ENCODE measurements around the gene IGFL2. TPM values are rescaled to one million over a fixed set of nuclear protein-coding genes. Genes with fewer than 3 reads are reported as not detected.
A peak's percentile ranks its signal among the peaks of the same experiment; 100 is the strongest.

The IGFL2 gene
- total and polyA plus RNA-seq, 9 of the 15 experiments (the other 6 are each of a cell fraction or from before 2014, with no cell fraction given) = 0.42 to 1.7 (median 0.75) TPM; not detected in 2

- TF ChIP-seq BRD9 (IDR thresholded peaks at IDR 0.05; ENCODE audit: low read depth, partially characterized antibody) (no peak), POLR2AphosphoS2 (IDR thresholded peaks at IDR 0.05; ENCODE audit: low read length) (no peak), KLF1 (tag; IDR thresholded peaks at IDR 0.05) (peak; percentile 77; the same call in 1 of the 2 replicates), FOXK2 (conservative IDR thresholded peaks at IDR 0.05 in 1 of 2, IDR thresholded peaks at IDR 0.05 in 1 of 2; ENCODE audit: low read depth in 2 of 2) (peak; percentile 49 to 55; a peak in 2 of 4 replicates), MAX (CRISPR knock-in tag; IDR thresholded peaks at IDR 0.05) (peak; percentile 48; the same call in 1 of the 2 replicates), SP1 (CRISPR knock-in tag; IDR thresholded peaks at IDR 0.05) (0 out of 2 replicates have a peak, but pooled peaks have one; percentile 56), MTF1 (CRISPR knock-in tag; IDR thresholded peaks at IDR 0.05; ENCODE audit: borderline replicate concordance) (peak; percentile 36; the same call in 1 of the 2 replicates), BMI1 (IDR thresholded peaks at IDR 0.05; ENCODE audit: low read length) (no peak), CXXC5 (CRISPR knock-in tag; IDR thresholded peaks at IDR 0.05) (peak; percentile 46), NR2C1 (IDR thresholded peaks at IDR 0.05) (no peak), NR2C1 (tag; IDR thresholded peaks at IDR 0.05) (peak; percentile 75), MEIS2 (IDR thresholded peaks at IDR 0.05; ENCODE audit: partially characterized antibody) (peak; percentile 97), ZNF445 (CRISPR knock-in tag; IDR thresholded peaks at IDR 0.05; ENCODE audit: low read depth) (0 out of 2 replicates have a peak, but pooled peaks have one; percentile 40), ZNF766 (CRISPR knock-in tag; conservative IDR thresholded peaks at IDR 0.05) (peak; percentile 92), ZNF239 (CRISPR knock-in tag; IDR thresholded peaks at IDR 0.05) (peak; percentile 87), ILF3 (IDR thresholded peaks at IDR 0.05; ENCODE audit: borderline replicate concordance) (no peak), CTCFL (IDR thresholded peaks at IDR 0.05; ENCODE audit: borderline replicate concordance, insufficient read depth, low read depth, low read length, poor library complexity, severe bottlenecking) (no peak), IFI16 (CRISPR knock-in tag; IDR thresholded peaks at IDR 0.05) (peak; percentile 62; the same call in 1 of the 2 replicates), PBX2 (CRISPR knock-in tag; IDR thresholded peaks at IDR 0.05; ENCODE audit: low read depth) (no peak), PBX2 (tag; conservative IDR thresholded peaks at IDR 0.05; ENCODE audit: low read depth) (peak; percentile 94)
- TF ChIP-seq, protein P1, sequence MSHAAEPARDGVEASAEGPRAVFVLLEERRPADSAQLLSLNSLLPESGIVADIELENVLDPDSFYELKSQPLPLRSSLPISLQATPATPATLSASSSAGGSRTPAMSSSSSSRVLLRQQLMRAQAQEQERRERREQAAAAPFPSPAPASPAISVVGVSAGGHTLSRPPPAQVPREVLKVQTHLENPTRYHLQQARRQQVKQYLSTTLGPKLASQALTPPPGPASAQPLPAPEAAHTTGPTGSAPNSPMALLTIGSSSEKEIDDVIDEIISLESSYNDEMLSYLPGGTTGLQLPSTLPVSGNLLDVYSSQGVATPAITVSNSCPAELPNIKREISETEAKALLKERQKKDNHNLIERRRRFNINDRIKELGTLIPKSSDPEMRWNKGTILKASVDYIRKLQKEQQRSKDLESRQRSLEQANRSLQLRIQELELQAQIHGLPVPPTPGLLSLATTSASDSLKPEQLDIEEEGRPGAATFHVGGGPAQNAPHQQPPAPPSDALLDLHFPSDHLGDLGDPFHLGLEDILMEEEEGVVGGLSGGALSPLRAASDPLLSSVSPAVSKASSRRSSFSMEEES (CRISPR knock-in tag; IDR thresholded peaks at IDR 0.05) = peak; percentile 84
These were observed 55.1 kb downstream of the IGFL2 start (continued) for GRCh38 chr19:46202872-46203860.

Data from K562 (cell line).